NCI-H345 (cell line): Measurements from ENCODE around the gene KDM2B.

Source experiments
- DNase-seq: peaks from one replicate; lab custom pipeline; 2025; lab: John Stamatoyannopoulos, UW

KDM2B gene

GRCh38 chr12:121383601-121384021 is 197.2 kb downstream of the KDM2B start:
- no peak for DNase-seq

GRCh38 chr12:121379945-121380344 is 200.9 kb downstream of the KDM2B start:
- no peak for DNase-seq
